HepG2 (cell line): ENCODE data around the gene EARS2. TPM values are rescaled to one million over a fixed set of nuclear protein-coding genes. Genes with fewer than 3 reads are reported as not detected.

Source experiments
- CBX5 ChIP-seq: sonication (generic); formaldehyde crosslinking; IDR thresholded peaks from 2 replicates; pipeline ENCODE4 v1.4.0; 2020; ENCODE audit warnings: missing genetic modification reagents, borderline replicate concordance
- CERS6 ChIP-seq: sonication (generic); formaldehyde crosslinking; IDR thresholded peaks from 2 replicates; pipeline ENCODE4 v1.5.0; 2020; ENCODE audit warnings: missing genetic modification reagents
- DR1 ChIP-seq: sonication (generic); formaldehyde crosslinking; IDR thresholded peaks from 2 replicates; pipeline ENCODE4 v1.8.0; 2021; ENCODE audit warnings: mild to moderate bottlenecking, missing genetic modification reagents, inconsistent platforms
- GZF1 ChIP-seq: sonication (generic); formaldehyde crosslinking; IDR thresholded peaks from 2 replicates; pipeline ENCODE4 v1.5.1; 2020; ENCODE audit warnings: mild to moderate bottlenecking, missing genetic modification reagents
- JUNB ChIP-seq: sonication (generic); formaldehyde crosslinking; IDR thresholded peaks from 2 replicates; pipeline ENCODE4 v1.8.0; 2022; ENCODE audit warnings: missing genetic modification reagents, mild to moderate bottlenecking, borderline replicate concordance
- MTF2 ChIP-seq: sonication (generic); formaldehyde crosslinking; IDR thresholded peaks from 2 replicates; pipeline ENCODE4 v1.5.0; 2020; ENCODE audit warnings: missing genetic modification reagents, borderline replicate concordance
- NFATC3 ChIP-seq: sonication (generic); formaldehyde crosslinking; IDR thresholded peaks from 2 replicates; pipeline ENCODE4 v1.5.1; 2020; ENCODE audit warnings: mild to moderate bottlenecking, missing genetic modification reagents
- POLR2AphosphoS5 ChIP-seq: IDR thresholded peaks from 2 replicates; pipeline ENCODE4 v1.6.1; 2012; ENCODE audit warnings: low read depth, low read length
- ZBTB49 ChIP-seq: sonication (generic); formaldehyde crosslinking; IDR thresholded peaks from 2 replicates; pipeline ENCODE4 v1.4.0; 2020; ENCODE audit warnings: missing genetic modification reagents, borderline replicate concordance
- ZC3H13 ChIP-seq: sonication (generic); formaldehyde crosslinking; IDR thresholded peaks from 2 replicates; pipeline ENCODE4 v1.8.1; 2023; ENCODE audit warnings: mild to moderate bottlenecking, missing genetic modification reagents, moderate library complexity
- ZHX1 ChIP-seq: sonication (generic); formaldehyde crosslinking; IDR thresholded peaks from 2 replicates; pipeline ENCODE4 v1.8.1; 2022; ENCODE audit warnings: low read depth, mild to moderate bottlenecking, missing genetic modification reagents
- ZNF12 ChIP-seq: sonication (generic); formaldehyde crosslinking; IDR thresholded peaks from 2 replicates; pipeline ENCODE4 v1.5.0; 2020; ENCODE audit warnings: missing genetic modification reagents
- ZNF235 ChIP-seq: sonication (generic); formaldehyde crosslinking; IDR thresholded peaks from 2 replicates; pipeline ENCODE4 v1.8.1; 2023; ENCODE audit warnings: mild to moderate bottlenecking, missing genetic modification reagents, borderline replicate concordance
- ZNF251 ChIP-seq: sonication (generic); formaldehyde crosslinking; IDR thresholded peaks from 2 replicates; pipeline ENCODE4 v1.9.0; 2021; ENCODE audit warnings: mild to moderate bottlenecking, missing genetic modification reagents
- ZNF382 ChIP-seq: sonication (generic); formaldehyde crosslinking; IDR thresholded peaks from 2 replicates; pipeline ENCODE4 v1.5.0; 2020; ENCODE audit warnings: missing genetic modification reagents, mild to moderate bottlenecking, borderline replicate concordance
- ZNF432 ChIP-seq: sonication (generic); formaldehyde crosslinking; IDR thresholded peaks from 2 replicates; pipeline ENCODE4 v1.5.0; 2020; ENCODE audit warnings: missing genetic modification reagents, mild to moderate bottlenecking, borderline replicate concordance
- ZNF503 ChIP-seq: sonication (generic); formaldehyde crosslinking; IDR thresholded peaks from 2 replicates; pipeline ENCODE4 v1.4.0; 2020; ENCODE audit warnings: missing genetic modification reagents
- ZNF549 ChIP-seq: sonication (generic); formaldehyde crosslinking; IDR thresholded peaks from 2 replicates; pipeline ENCODE4 v1.5.0; 2020; ENCODE audit warnings: missing genetic modification reagents
- ZNF570 ChIP-seq: sonication (generic); formaldehyde crosslinking; IDR thresholded peaks from 2 replicates; pipeline ENCODE4 v1.4.0; 2020; ENCODE audit warnings: mild to moderate bottlenecking, missing genetic modification reagents, borderline replicate concordance
- ZNF629 ChIP-seq: sonication (generic); formaldehyde crosslinking; conservative IDR thresholded peaks from 2 replicates; pipeline ENCODE4 v1.5.0; 2020; ENCODE audit warnings: missing genetic modification reagents
- ZNF792 ChIP-seq: IDR thresholded peaks from 2 replicates; pipeline ENCODE4 v1.6.1; 2016
- polyA plus RNA-seq, 8 experiments: library from polyadenylated mRNA; depleted of rRNA in 3 of 8; stranded (reverse) in 7 of 8; unstranded in 1 of 8; fragments of >200 nt; fragmentation: Illumina TruSeq in 4 of 8; extraction: Trizol in 4 of 8; gene quantifications; 2 replicates each; pipeline versions ENCODE4 v1.2.1 to v1.2.3, GENCODE V29; 2011 to 2016; ENCODE audit warnings: low read depth in 4 of 8, missing spikeins in 1 of 8, mixed read lengths in 1 of 8; ENCODE audit not compliant: insufficient read depth in 1 of 8
- total RNA-seq, 5 experiments: library from RNA; depleted of rRNA; stranded (reverse); fragments of >200 nt; fragmentation: Illumina TruSeq; extraction: Trizol; gene quantifications; 2 replicates each; pipeline ENCODE4 v1.2.3, GENCODE V29; 2016; ENCODE audit warnings: low read depth in 1 of 5

Gene EARS2
- total and polyA plus RNA-seq, 2 of the 13 experiments (the other 11 are each of a cell fraction or from before 2014, with no cell fraction given), result 49.4 to 80.4 TPM

DNA sequence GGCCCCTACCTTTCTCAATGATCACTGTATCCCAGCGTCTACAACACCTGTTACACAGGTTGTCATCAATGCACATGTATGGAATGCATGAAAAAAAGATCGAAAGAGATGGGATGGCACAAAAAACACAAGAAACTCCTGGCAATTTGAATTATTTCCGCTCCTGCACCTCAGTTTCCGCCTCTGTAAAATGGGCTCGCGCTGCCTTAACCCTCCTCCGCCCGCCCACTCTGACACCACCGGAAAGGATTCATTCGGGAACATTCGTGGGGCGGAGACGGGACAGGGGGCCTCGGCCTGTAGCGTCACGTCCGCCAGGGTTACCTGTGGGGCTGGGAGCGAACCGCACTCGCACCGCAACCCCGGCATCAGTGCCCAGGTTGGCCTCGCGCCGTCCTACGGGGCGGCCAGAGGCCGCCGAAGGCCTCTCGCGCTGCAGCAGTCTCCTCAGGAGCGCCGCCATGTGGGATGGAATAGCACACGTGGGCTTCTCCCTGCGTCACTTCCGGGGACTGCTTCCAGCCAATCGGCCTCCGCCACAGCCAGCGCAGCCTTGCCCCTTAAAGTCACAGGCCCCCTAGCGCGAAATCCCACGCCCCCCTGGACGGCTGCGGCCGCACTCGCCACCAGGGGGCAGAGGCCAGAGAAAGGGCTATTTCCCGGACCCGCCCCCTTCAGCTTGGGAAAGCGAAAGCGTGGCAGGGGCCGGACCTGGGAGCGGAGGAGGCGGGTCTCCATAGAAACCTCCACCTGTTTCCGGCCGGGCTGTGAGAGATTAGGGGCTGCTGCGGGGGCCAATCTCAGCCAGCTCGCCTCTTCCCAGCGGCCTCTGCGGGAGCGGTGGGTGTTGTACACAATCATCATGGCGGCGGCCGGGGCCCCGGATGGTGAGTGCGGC is at the start of gene EARS2, which contains the start of gene UBFD1 (continued):
- TF ChIP-seq ZNF12 (CRISPR knock-in tag) (peak; percentile 32; the same call in 1 of the 2 replicates), GZF1 (no peak; the same call in 1 of the 2 replicates), ZNF570 (CRISPR knock-in tag) (peak; percentile 85; the same call in 1 of the 2 replicates), ZBTB49 (no peak), ZC3H13 (CRISPR knock-in tag) (peak; percentile 84; the same call in 1 of the 2 replicates), ZNF251 (CRISPR knock-in tag) (no peak), ZNF382 (CRISPR knock-in tag) (no peak), CBX5 (CRISPR knock-in tag) (peak; percentile 94; the same call in 1 of the 2 replicates), ZNF629 (peak; percentile 100), POLR2AphosphoS5 (peak; percentile 72), ZHX1 (CRISPR knock-in tag) (peak; percentile 41; the same call in 1 of the 2 replicates), DR1 (CRISPR knock-in tag) (peak; percentile 90), MTF2 (CRISPR knock-in tag) (peak; percentile 71; the same call in 1 of the 2 replicates), ZNF235 (peak; percentile 94; the same call in 1 of the 2 replicates), CERS6 (CRISPR knock-in tag) (no peak; the same call in 1 of the 2 replicates), ZNF549 (CRISPR knock-in tag) (peak; percentile 76; the same call in 1 of the 2 replicates), JUNB (CRISPR knock-in tag) (no peak), ZNF792 (CRISPR knock-in tag) (peak; percentile 95), ZNF432 (CRISPR knock-in tag) (no peak), NFATC3 (CRISPR knock-in tag) (0 out of 2 replicates have a peak, but pooled peaks have one; percentile 94), ZNF503 (CRISPR knock-in tag) (peak; percentile 86)
